ENCODE measurements around the gene KIF6.

KIF6 gene

DNA sequence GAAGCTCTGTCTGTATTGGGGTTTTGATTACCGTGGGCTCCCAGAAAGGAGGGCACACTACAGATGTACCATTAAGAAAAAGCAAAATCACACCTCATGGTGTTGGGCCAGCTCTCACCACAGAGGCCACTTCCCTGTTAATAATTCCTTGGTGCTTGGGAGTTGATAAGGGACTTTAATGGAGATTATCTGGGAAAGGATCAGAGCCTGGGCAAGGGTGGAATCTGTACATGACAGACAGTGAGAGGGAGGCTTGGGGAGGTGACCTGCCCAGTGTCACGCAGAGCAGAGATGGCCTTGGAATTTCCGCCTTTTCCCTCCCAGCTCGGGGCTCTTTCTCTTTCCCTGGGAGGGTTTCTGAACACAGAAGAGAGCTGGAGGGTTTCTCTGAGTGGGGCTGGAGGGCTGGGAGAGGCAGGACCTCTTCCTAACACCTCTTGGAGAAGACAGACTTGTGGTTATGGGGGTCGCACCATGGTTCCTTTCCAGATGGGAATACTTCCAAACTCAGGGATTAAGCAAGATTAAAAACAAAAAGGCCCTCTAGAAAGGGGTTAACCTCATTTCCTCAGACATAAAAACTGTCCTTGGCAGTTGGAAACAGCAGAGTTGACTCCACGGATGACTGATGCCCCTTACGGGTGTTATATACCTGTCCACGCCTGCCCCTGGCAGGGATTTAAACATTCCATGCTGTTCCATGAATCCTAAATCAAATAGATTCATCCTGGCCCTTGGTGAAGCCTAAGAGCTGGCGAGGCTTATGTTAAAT is 385.9 kb downstream of the KIF6 start:
- no peak for DNase-seq

DNA sequence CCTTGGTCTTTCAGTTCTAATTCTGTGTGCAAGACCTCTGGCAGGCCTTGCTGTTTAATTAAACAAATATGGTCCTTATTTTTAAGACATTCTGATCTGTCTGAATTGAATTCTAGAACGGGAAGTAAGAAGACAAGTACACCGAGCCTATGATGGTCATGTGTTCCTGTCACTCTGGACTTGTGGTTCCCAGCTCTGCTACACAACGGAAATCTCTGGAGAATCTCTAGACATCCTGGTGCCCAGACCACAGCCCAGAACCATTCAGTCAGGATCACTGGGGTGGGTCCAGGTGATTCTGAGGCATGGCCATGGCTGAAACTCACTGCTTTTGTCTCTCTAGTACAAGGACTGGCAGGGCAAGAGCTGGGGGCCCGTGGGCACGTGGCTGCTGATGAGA is 386.8 kb downstream of the KIF6 start:
- no peak for DNase-seq

DNA sequence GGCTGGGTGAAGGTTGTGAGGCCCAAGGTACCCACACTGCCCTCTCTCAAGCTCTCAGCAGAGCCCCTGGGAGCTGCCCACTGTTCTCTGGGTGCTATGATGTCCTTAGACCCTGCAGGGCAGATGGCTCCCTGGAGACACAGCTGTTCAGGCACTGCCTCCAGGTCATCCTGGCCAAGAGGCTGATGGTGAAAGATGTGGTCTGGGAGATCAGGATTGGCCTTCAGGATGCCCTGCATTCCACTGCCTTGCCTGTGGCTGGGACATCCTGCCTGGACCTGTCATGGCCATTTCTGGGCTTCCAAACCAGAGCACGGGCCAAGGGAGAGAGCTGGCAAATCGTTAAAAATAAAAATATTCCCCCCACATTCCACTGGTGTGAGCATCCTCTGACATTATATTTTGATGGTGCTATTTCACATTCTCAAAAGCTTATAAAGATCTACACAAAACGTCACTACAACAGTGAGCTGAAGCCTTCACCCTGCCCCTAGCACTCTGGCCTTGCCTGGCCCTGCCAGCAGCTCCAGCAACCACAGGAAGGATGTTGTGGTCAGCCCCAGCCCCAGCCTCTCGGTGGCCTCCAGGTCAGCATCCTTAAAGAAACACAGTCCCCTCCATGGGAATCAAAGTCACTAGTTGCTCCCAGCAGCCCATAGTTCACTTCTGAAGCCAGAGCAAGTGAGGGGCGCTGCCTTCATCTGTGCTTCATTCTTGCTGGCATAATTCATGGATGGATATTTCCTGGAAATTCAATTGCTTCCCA is 389.2 kb downstream of the KIF6 start:
- DNase-seq, result no peak

DNA sequence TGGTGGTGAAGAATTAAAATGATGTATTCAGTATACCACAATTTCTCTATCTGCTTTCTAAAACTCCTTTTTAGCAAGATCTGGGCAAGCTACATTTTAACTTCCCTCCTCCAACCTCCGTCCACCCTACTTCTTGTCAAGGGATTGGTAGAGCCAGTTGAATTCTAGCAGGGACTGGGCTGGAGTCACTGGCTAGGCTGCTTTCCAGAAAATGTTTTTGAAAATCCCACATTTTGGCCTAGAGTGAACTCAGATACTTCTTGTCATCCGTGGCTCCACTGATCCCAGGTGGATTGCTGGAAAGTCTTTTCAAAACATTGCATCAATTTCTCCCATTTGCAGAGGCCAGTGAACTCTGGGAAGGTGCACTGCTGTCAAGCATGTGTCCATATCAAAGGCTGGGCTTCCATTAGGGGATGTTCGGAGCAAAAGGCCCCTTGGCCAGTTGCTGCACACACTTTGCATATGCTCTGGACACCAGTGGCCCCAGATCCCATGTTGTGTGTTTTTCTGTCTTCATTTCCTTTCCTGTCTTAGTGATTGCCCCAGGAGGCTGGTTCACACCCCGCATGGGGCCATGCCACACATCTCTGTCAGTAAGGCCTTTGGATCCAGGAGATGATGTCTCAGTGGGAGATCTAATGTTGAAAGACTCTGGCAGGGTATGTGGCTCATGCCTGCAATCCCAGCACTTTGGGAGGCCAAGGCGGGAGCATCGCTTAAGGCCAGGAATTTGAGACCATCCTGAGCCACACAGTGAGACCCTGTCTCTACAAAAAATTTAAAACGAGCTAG is 391.4 kb downstream of the KIF6 start:
- DNase-seq, result no peak

DNA sequence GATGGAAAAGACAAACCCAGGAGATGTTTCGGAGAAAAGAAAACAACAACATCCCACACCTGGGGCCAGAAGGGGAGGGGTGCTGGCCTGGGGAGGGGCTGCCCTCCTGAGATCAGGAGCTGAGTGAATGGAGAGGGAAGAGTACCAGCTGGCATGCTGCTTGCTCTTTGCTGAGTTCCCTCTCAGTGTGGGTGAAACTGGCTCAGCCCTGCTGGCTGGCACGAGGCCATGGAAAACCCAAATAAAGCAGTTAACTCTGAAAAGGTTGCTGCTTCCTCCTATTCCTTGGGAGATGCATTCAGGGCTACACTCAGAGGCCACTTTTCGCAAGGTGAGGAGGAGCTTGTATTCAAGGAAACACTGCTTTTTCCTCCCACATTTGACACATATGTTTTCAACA is 394.7 kb downstream of the KIF6 start:
- peak; percentile 66 for DNase-seq

DNA sequence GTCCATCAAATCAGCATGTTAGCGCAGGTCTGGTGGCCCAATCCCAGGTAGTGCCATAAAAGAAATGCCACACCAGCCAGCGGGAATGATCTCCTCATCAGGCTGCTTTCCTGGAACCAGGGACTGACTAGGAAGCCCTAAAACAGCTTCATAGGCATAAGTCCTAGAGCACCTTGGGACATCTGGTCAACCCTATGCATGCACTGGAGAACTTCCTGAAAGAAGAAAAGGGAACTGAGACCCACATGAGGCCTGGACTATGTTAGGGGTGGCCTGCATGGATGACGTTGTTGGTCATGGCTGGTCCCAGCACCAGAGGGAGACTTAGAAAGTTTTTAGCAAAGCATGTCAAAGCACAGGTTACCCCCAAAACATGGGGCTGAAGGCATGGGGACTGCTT is 395.2 kb downstream of the KIF6 start:
- DNase-seq, result peak; percentile 65

DNA sequence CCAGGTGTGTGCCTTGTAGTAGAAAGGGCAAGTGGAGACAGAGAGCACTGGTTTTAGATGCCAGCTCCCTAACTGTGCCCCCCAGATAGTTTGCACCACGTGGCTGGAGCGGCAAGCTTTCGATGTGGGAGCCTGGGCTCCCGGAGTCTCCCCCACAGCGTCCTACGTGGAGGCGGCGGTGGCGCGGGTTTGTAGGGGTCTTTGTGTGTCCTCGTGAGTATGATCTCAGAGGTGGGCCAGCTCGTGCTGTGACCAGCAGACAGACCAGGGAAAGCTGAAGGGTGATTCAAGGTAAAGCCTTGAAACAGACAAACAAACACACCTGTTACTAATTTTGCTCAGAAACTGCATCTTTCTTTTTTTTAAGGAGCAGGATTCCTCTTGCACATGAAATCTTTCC is 397.1 kb downstream of the KIF6 start:
- DNase-seq, result no peak

DNA sequence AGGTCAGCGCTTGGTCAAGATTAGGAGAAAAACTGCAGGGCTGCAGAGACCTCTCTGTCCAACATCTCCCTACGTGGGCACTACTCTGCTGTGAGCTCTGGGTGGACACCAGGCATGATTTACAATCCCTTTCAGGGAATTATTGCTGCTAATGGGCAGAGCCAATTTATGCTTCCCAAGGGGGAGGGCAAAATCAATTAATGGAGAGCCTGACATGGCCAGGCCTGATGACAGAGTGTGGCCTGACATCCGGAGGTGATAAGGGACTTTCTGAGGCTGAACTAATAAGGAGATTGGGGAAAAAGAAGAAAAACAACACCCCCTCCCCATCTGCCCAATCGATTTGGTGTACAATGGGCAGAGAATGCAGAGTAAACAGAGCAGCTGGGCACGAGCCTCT is 397.7 kb downstream of the KIF6 start:
- DNase-seq, result no peak

DNA sequence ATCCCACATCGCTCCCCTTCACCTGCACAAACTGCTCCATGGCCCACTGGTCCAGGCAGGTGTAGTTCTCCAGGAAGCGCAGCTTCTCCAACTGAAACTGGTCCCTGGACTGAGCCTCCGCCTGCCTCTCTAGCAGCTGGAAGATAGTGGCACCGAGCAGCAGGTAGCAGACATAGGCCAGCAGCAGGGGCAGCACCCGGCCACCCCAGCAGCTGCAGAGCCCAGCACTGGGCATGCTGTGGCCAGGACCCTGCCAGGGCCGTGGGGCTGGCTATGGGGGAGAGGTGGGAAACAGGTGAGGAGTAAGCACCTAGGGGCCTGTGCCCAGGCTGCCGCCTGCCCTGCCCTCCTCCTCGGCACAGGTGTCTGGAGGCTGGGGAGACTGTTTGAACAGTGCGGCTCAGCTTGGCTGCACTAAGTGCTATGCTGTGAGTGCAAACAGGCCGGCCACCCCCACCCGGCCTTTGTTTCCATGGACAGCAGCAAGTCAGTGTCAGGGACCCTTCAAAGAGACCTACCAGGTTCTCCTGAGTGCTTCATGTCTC is 402.8 kb downstream of the KIF6 start, which contains the start of gene KCNK16:
KCNK16 (minus strand) TSS at position 397 of the 545 bp plus-strand sequence; CDS start at position 235, 162 bp downstream.
- peak; percentile 37 for DNase-seq

DNA sequence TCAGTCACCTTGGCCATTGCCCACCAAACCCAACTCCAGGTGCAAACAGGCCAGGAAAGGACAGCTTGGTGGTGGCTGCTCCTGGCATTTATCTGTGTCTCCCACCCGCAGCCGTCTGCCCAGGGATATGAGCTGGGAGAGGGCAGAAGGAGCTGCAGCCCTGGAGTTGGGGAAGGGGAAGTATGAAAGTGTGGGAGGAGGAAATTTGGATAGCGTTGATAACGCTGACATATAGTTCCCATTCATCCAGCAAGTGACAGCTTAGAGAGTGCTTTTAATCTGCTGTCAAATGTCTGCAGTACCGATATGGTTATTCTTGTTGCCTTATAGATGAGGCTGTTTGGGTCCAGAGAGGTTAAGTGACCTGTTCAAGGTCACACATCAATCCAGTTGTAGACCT is 403.4 kb downstream of the KIF6 start:
- no peak for DNase-seq

DNA sequence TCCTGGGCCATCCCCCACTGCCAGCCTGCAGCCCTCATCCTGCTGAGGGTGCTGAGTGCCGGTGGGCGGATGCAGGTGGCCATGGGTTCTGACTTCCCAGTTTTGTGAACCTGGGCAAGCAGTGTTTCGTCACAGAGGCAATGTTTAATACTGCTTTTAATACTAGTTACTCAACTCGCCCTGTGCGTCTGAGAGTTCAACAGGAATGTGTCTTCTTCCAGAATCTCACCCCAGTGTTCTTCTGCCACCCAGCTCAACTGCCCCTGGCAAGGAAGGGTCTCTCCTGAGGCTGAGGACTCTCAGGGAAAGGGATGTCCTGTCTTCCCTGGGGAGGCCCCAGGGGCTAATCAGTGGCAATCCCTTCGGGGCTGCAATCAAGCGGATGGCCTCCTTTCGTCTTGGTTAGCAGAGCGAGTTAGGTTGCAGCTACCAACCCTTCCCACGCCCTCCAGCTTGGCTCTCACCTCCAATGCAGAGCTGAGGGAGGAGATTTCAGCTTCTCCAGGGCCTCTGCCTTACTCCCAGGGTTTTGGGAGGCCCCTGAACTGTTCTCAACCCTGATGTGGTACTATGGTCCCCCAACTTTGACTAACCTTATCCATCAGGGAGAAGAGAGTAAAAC is 404.7 kb downstream of the KIF6 start:
- DNase-seq, result no peak

DNA sequence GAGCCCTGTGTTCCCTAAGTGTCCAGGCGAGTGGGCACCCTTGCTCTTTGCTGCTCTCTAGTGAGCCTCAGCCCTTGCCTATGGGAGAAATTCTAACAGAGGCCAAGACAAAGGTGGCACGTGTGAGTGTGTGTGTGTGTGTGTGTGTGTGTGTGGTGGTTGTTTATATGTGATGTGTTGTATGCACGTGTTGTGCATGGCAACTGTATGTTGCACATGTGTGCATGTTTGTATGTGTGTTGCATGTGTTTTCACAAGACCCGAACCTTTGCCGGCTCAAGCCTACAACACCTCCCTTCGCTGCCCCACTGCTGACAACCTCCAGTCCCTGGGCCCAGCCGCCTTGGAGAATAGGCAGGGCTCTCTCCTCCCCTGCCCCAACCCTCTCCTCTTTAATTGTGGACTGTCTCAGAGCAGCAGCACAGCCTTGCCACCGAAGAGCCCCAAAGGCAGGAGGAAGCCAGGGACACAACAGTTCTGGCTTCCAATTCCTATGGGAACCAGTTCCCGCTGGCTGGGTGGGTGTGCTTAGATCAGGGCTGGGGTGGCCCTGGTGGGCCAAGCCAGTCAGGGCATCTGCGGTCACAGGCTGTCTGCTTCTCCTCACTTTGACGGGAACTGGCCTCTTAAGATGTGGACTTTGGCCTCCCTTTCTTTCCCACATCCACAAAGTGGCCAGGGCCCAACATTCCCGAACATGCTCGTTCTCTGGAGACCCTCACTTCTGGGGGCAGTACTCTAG is 405.4 kb downstream of the KIF6 start:
- DNase-seq, result no peak

DNA sequence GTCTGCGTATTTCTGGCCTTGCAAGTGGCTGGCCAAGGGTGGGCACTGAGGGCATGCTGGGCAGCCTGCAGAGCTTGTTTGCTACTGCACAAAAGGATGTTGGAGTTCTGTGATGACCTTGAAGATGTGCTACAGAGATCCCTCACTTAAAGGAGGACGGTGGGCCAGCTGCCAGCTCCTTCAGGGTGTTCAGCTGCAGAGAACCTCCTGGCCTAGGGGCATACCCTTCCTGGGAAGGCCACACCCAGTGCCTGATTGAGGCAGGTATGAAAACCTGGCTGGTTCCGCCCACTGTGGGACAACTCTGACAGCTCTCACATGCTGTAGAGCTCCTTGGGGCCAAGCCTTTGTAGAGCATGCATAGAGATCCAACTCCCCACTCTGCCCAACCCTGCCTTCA is 408.0 kb downstream of the KIF6 start:
- DNase-seq, result no peak

DNA sequence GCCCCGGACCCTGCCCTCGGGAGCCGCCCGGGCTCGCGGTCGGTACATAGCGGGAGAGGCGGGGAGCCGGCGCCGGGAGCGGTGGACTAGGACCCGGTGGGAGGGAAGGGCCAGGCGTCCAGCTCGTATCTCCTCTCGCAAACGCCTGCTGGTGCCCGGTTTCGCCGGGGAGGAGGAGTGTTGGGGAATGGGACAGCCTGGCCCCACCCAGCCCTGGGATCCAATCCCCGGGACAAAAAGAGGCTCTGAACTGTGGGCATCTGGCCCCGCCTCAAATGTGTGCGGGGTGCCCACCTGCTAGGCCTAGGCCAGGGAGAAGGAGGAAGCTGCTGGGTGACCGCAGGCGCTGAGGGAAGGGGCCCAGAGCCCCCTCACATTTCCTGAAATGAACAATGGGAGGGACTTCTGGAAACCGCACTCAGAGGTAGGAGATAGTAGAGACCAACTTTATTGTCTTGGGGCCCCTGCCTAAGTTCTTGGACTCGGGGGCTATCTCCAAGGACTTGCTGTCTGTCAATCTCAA is 410.9 kb downstream of the KIF6 start, which contains the start of gene KCNK17:
KCNK17 (minus strand) TSS at position 147 of the 523 bp plus-strand sequence; CDS start at position 48, 99 bp downstream.
- DNase-seq, result no peak

DNA sequence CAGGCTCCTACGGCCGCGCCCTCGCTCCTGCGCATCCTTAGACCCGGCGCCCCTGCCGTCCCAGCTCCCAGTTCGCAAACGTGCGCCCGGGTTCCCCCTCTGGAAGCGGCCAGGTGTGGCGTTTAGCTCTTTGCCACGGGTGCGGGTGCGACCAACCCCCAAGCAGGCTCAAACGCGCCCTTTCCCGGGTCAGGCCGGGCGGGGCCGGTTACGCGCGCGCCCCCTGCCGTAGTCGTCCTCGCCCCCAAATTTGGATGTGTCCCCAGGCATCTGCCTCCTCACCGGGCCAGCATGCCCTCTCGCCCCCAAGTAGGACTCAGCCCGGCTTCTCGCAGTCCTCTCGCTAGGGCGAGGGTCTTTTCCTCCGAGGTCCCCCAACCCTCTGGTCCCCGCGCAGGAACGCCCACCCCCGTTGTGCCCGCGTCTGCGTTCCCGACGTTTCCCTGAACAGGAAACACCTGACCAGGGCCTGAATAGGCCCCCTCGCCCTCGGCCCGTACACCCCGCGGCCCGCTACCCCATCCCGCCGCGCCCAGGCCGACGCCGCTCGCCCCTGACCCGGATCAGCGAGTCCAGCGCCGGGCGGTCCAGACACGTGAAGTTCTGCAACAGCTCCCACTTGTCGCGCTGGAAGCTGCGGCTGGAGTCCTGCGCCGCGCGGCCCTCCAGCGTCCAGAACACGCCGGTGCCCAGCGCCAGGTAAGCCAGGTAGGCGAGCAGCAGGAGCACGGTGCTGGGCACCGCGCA is 411.5 kb downstream of the KIF6 start:
- DNase-seq, result no peak

DNA sequence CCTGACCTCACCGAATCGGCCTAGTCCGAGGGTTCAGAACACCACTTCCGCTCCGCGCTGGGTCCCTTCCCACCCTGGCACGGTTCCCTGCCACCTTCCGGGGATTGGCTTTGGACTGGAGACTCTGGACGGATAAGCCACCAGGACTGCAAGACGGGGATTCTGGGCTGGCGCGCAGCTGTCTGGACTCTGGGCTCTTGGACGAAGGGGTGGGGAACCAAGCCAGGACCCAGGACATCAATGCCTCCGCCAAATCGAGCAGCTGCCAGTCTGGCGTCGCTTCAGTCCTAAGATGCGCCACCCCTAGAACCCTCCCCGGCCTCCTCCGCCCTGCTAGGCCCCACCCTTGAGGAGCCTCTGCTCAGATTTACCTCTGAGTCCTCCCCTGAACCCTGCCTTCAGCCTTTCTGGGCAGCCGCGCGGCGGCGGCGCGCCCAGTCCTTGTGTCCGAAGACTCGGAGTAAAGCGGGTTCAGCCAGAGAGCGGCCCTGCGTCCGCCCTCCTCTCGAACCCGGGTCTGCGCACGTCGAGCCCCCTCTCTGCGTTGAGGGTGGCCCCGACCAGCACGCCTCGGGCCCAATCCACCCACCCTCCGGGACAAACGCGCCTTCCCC is 412.2 kb downstream of the KIF6 start:
- no peak for DNase-seq

DNA sequence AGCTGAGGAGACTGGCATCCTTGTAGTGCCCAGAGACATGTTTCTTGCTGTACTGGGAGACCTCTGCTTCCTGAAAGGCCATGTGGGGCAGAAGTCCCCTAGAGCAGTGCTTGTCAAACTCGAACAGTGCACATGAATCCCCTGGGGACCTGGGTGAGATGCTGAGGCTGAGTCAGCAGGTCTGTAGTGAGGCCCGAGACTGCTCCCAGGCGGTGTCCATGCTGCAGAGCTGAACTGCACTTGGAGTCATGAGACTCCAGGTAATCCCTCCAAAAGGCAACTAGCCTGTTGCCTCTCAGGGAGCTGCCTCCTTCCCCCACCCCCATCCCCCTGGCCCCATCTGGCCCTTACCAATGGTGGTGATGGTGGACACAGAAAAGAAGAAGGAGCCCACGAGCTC is 414.7 kb downstream of the KIF6 start:
- no peak for DNase-seq

DNA sequence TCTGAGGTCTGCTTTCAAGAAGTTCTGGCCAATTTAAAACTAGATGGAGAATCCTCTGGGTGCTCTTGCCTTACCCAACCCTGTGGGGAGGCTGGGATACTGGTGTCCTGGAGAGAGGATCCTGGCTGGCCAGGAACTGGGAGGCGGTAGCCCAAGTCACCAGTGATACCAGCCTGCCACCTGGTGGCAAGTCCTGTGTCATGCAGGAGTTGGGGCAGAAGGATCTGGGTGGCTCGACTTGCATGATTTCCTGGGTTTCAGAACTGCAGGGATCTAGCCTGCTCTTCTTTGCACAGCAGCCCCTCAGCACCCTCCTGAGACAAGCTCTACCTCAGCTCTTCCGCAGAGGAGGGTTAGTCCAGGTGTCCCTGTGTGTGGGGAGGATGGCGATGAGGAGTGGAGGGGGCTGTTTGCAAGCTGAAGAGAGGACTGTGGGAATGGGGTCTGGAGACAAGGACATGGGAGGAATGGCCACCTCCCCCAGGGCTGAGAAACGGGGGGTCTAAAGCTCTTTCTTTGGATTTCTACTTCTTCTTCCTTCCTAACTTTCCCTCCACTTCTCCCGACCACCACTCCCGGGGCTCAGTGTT is 415.2 kb downstream of the KIF6 start:
- DNase-seq, result peak; percentile 66

DNA sequence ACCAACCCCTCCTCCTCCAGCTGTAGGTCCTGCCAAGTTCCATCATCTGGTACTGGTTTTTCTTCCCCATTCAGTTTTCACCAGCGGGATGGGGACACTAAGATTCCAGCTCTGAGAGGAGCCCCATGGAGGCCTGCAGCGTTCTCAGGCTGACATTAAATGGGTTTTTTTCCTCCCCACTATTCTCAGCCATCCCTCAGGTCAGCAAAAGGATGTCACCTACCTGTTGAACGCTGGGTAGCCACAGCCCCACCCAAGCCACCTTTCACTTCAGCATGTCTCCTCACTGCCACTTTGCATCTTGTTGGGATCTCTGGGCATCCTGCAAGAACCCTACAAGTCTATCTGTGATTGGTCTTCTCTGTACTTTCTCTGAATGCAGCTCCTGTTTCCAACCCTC is 417.7 kb downstream of the KIF6 start:
- DNase-seq, result no peak

DNA sequence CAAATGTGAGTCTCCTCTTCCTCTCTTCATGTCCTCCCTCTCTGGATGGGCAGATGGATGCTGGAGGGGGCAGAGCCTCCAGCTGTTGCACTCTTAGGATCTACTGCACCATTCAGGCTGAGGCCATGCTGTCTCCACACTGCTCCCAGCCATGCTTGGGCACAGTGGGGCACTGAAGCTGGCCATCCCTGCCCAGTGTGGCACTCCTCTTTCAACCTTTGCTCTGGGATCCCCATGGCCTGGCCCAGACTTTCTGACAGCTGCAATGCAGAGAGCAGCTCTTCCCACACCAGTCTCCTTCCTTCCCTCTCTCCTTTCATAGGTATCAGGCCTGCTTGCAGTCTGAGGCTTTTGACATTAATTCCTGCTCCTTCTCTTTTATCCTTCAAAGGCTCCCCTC is 420.3 kb downstream of the KIF6 start:
- no peak for DNase-seq
